ENCODE data around the gene EXOSC2. TPM values are rescaled to one million over a fixed set of nuclear protein-coding genes. Genes with fewer than 3 reads are reported as not detected.

The EXOSC2 gene
- total and polyA plus RNA-seq, 2 of the 8 experiments (the other 6 are each of a cell fraction or from before 2014, with no cell fraction given), result 47.8 to 93.6 TPM

- peak; percentile 62 to 94 for DNase-seq (ENCODE audit: low read depth in 1 of 2, low spot score in 2 of 2)
- peaks cover 16% of the 10 kb centered on the region for H3K79me1 ChIP-seq (ENCODE audit: low read depth, low read length)
- no peak overlapping the region for H4K8ac ChIP-seq (ENCODE audit: extremely low read depth, insufficient read depth, low read length)
- ChIA-PET CTCF (ENCODE audit: partially characterized antibody) (interaction anchor here (0.8 to 5.6 kb wide), 20 partner anchors 8 to 306 kb away, joined by 3 to 36 read pairs (median 5); no protein-coding TSS in a partner anchor), POLR2A (ENCODE audit: partially characterized antibody) (interaction anchor here (1.1 to 3.3 kb wide), 8 partner anchors 8 to 221 kb away, joined by 3 to 11 read pairs (median 6); no protein-coding TSS in a partner anchor)
- H3K79me2 ChIP-seq (ENCODE audit: control insufficient read depth in 1 of 2, insufficient read depth in 2 of 2, low read length in 2 of 2), result peaks cover 16 to 38% of the 10 kb centered on the region in 2 experiments
- no peak overlapping the region for H2BK5ac ChIP-seq (ENCODE audit: low read depth, low read length)
- peak overlapping the region; percentile 99 for H2AFZ ChIP-seq (ENCODE audit: low read length)
- H4K91ac ChIP-seq (replicated peaks; ENCODE audit: insufficient read length, low read length), result peak overlapping the region; percentile 67
- no peak overlapping the region for H2BK20ac ChIP-seq (ENCODE audit: low read length)
- FAIRE-seq, result no peak
- H3K4me2 ChIP-seq (ENCODE audit: insufficient read depth in 1 of 2, low read depth in 2 of 2, low read length in 2 of 2), result peak overlapping the region; percentile 78 to 95
- H4K20me1 ChIP-seq (replicated peaks in 1 of 2; ENCODE audit: control insufficient read depth in 1 of 2, insufficient read depth in 2 of 2, low read length in 2 of 2), result peaks cover 7 to 17% of the 10 kb centered on the region in 2 experiments
- H4K5ac ChIP-seq (ENCODE audit: insufficient read length, low read depth, low read length), result peak overlapping the region; percentile 34
- H3K4ac ChIP-seq (replicated peaks; ENCODE audit: insufficient read length, low read depth, low read length), result no peak overlapping the region
- no peak overlapping the region for H2BK120ac ChIP-seq (replicated peaks; ENCODE audit: low read depth, low read length)
- H3K27me3 ChIP-seq (replicated peaks in 1 of 4; ENCODE audit: control insufficient read depth in 3 of 4, extremely low read depth in 1 of 4, insufficient read depth in 3 of 4, low read length in 3 of 4), result no peaks in the 10 kb centered on the region
- no peak overlapping the region for H3K18ac ChIP-seq (ENCODE audit: extremely low read depth, low read length)
- peaks cover 10 to 24% (median 19%) of the 10 kb centered on the region in 4 experiments for H3K36me3 ChIP-seq (ENCODE audit: control insufficient read depth in 2 of 4, insufficient read depth in 4 of 4, low read length in 3 of 4)
- peaks cover 4 to 9% (median 6%) of the 10 kb centered on the region in 4 experiments; a peak in 6 of 7 replicates for H3K4me1 ChIP-seq (replicated peaks in 1 of 4; ENCODE audit: control insufficient read depth in 3 of 4, insufficient read depth in 4 of 4, low read length in 3 of 4)
- no peak overlapping the region for H2AK5ac ChIP-seq (ENCODE audit: low read depth, low read length)
- H3K9ac ChIP-seq (replicated peaks in 1 of 4; ENCODE audit: extremely low read depth in 1 of 4, low read depth in 3 of 4, low read length in 3 of 4), result no peak overlapping the region; a peak in 1 of 7 replicates
- no peak overlapping the region for H3K27ac ChIP-seq (ENCODE audit: low read depth, low read length)
- H2BK15ac ChIP-seq (ENCODE audit: low read length), result no peak overlapping the region
- H3K23me2 ChIP-seq (ENCODE audit: low read depth, low read length), result peaks cover 10% of the 10 kb centered on the region
- H3K9me3 ChIP-seq (ENCODE audit: insufficient read depth in 2 of 2, low read depth in 1 of 2, low read length in 1 of 2), result no peaks in the 10 kb centered on the region
- no peak overlapping the region for H3K23ac ChIP-seq (ENCODE audit: insufficient read length)
- no peak overlapping the region for H2BK12ac ChIP-seq (ENCODE audit: low read depth, low read length)
- H3K4me3 ChIP-seq (ENCODE audit: extremely low read depth in 1 of 4, insufficient read depth in 2 of 4, low read depth in 3 of 4, low read length in 4 of 4), result peak overlapping the region; percentile 29 to 100 (median 96); a peak in 6 of 8 replicates
- WGBS, 2 experiments (ENCODE audit: extremely low coverage in 1 of 2, insufficient coverage in 1 of 2, insufficient read length in 1 of 2, insufficient replicate concordance in 2 of 2, low coverage in 1 of 2, low lambda C conversion rate in 2 of 2, missing lambda C conversion rate in 1 of 2), result 7% methylated on average over 25 of the region's 25 CpGs; no CpG with 5 or more reads in 1 of the 2 experiments
- H3K14ac ChIP-seq (ENCODE audit: insufficient read length), result no peak overlapping the region
- no peak overlapping the region for H3K56ac ChIP-seq (replicated peaks; ENCODE audit: insufficient read length, low read depth, low read length)
- TF ChIP-seq CHD1 (IDR thresholded peaks at IDR 0.05; ENCODE audit: low read depth, low read length) (no peak), MAX (IDR thresholded peaks at IDR 0.05) (peak; percentile 45; the same call in 1 of the 2 replicates), CTCF (IDR thresholded peaks at IDR 0.05; ENCODE audit: control extremely low read depth in 1 of 3, insufficient read depth in 1 of 3, low read depth in 1 of 3, low read length in 3 of 3) (peak; percentile 88 to 94 (median 88)), SIRT6 (IDR thresholded peaks at IDR 0.05; ENCODE audit: low read length) (no peak), EZH2 (IDR thresholded peaks at IDR 0.05; ENCODE audit: low read depth, low read length, severe bottlenecking) (no peak), TCF12 (IDR thresholded peaks at IDR 0.05; ENCODE audit: low read depth, low read length) (no peak), ZNF274 (IDR thresholded peaks at IDR 0.05; ENCODE audit: borderline replicate concordance, extremely low read depth, low read length) (no peak), FOSL1 (IDR thresholded peaks at IDR 0.05; ENCODE audit: insufficient read depth, low read depth, low read length) (no peak), RXRA (IDR thresholded peaks at IDR 0.05; ENCODE audit: insufficient read depth, low read depth, low read length) (no peak), RNF2 (IDR thresholded peaks at IDR 0.05; ENCODE audit: borderline replicate concordance, low read depth, low read length, missing control alignments, poor library complexity, severe bottlenecking) (no peak)
These were observed 1.3 kb upstream of the EXOSC2 start for GRCh38 chr9:130692321-130692720.

Measured in H1 (cell line).